Activated naive CD8-positive, alpha-beta T cell treated with anti-CD3 and anti-CD28 coated beads, Interleukin-2, amount 10 ng/mL, durations not matched to agents 7 days and 5 days (primary cell): Measurements from ENCODE around the gene PPARG. TPM values are rescaled to one million over a fixed set of nuclear protein-coding genes. Genes with fewer than 3 reads are reported as not detected.
"Not testable (repeated sequence)": the region's sequence is repeated elsewhere in the genome, so short reads cannot be mapped to it uniquely, and the experiment has no call there.

Experiments
- ATAC-seq: fragments of 150-1000 bp; cut with Tn5 transposase; one replicate; pipeline ENCODE4 v1.10.0; 2021; ENCODE audit warnings: low read depth, moderate library complexity
- POLR2A ChIA-PET: fragments of 350-600 bp; sonication (Branson Sonifier 250); formaldehyde crosslinking; loops from one replicate; lab custom pipeline; 2021; ENCODE audit warnings: antibody characterized with exemption; lab: Charles Lee
- DNase-seq: peaks from one replicate; pipeline ENCODE4 v3.0.0; 2021
- H3K27ac Mint-ChIP-seq: one replicate; pipeline ENCODE4 v1.8.0; 2022; ENCODE audit warnings: mild to moderate bottlenecking, mixed read lengths
- H3K27me3 Mint-ChIP-seq: one replicate; pipeline ENCODE4 v1.8.0; 2022; ENCODE audit warnings: mild to moderate bottlenecking, moderate library complexity, mixed read lengths
- H3K36me3 Mint-ChIP-seq: one replicate; pipeline ENCODE4 v1.8.0; 2021; ENCODE audit warnings: mild to moderate bottlenecking, mixed read lengths
- H3K4me1 Mint-ChIP-seq: one replicate; pipeline ENCODE4 v1.8.0; 2021; ENCODE audit warnings: mixed read lengths
- H3K4me3 Mint-ChIP-seq: one replicate; pipeline ENCODE4 v1.8.0; 2022; ENCODE audit warnings: mild to moderate bottlenecking, moderate library complexity, mixed read lengths
- H3K9me3 Mint-ChIP-seq: one replicate; pipeline ENCODE4 v1.8.0; 2021; ENCODE audit warnings: mixed read lengths
- total RNA-seq, 2 experiments: library from RNA; stranded (reverse); gene quantifications; one replicate each; pipeline ENCODE4 v1.2.3, GENCODE V29; 2021

The PPARG gene
- total RNA-seq, 2 experiments from 2014 or later, result 0.68 to 1.0 TPM

DNA sequence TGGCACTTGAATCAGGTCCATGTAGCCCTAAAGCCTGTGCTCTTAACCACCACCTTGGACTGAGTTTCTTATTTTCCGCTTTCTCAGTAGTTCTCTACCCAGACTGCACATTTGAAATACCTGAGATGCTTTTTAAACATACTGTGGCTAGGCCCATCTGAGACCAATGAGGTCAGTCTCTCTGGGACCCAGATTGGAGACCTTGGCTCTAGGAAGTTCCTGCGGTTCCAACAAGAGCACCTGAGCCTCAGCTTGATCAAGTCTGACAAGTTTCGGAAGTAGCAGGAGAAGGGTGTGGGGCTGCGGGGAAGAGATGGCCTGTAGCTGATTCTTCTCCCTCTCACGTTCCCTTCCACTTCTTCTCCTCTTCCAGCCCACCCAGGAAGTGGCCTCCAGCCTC lies 183.9 kb downstream of the PPARG start:
- H3K27ac Mint-ChIP-seq, result no peak overlapping the region
- POLR2A ChIA-PET, result no interaction called here
- H3K9me3 Mint-ChIP-seq, result no peaks in the 10 kb centered on the region
- ATAC-seq (no peak), DNase-seq (no peak)
- H3K36me3 Mint-ChIP-seq, result no peaks in the 10 kb centered on the region
- peaks cover 1% of the 10 kb centered on the region for H3K4me1 Mint-ChIP-seq
- no peaks in the 10 kb centered on the region for H3K27me3 Mint-ChIP-seq
- no peak overlapping the region for H3K4me3 Mint-ChIP-seq

DNA sequence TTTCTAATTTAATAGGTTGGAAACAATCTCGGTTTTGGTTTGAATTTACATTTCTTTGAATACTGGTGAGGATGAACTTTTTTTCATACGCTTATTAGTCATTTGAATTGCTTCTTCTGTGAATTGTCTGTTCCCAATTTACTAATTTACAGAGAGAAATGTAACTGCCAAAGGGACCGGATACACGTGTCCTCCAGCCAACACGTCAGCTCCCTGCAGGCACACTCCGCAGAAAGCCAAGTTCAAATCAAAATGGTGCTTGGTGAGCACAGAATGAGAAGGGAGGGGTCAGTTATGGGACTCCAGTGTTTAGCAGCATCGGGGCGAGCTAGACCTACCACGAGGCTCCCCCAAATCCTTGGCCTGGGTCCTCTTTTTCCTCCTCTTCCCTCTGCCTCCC lies 184.6 kb downstream of the PPARG start:
- DNase-seq (no peak), ATAC-seq (no peak)
- H3K36me3 Mint-ChIP-seq, result no peaks in the 10 kb centered on the region
- POLR2A ChIA-PET, result no interaction called here
- no peak overlapping the region for H3K27ac Mint-ChIP-seq
- H3K4me3 Mint-ChIP-seq, result no peak overlapping the region
- no peaks in the 10 kb centered on the region for H3K9me3 Mint-ChIP-seq
- peaks cover 1% of the 10 kb centered on the region for H3K4me1 Mint-ChIP-seq
- H3K27me3 Mint-ChIP-seq, result no peaks in the 10 kb centered on the region

DNA sequence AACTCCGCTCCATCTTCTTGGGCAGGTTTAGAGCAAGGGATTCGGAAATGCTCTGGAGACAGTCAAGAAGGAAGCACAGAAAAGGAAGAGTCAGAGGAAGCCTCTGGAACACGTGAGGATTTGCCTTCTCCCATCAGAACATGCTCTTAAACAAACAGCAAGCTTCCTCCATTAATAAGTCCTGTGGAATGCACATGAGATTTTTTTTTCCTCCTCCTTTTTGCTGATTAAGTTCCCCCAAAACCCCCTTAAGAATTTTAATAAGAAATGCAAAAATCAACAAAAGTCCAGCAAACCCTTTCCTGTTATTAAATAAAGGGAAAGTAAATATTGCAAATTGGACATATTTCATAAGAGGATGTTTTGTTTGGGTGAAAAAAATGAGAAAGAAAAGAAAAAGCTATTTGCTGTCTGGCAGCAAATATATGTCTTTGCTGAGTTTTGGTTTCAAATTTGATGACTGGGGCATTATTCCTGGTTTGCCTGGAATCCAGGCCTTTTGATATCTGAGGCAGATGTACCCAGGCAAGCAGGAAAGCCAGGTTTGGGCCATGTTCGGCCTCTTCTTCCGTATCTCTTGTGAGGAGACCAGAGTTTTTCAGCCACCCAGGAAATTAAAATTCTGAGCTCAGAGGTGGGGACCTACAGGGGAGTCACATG lies 187.5 kb downstream of the PPARG start:
- Mint-ChIP-seq H3K36me3 (no peaks in the 10 kb centered on the region), H3K27me3 (no peaks in the 10 kb centered on the region), H3K4me1 (peaks cover under 1% of the 10 kb centered on the region), H3K4me3 (no peak overlapping the region), H3K9me3 (no peaks in the 10 kb centered on the region), H3K27ac (no peak overlapping the region)
- POLR2A ChIA-PET, result no interaction called here
- ATAC-seq (no peak), DNase-seq (no peak)

DNA sequence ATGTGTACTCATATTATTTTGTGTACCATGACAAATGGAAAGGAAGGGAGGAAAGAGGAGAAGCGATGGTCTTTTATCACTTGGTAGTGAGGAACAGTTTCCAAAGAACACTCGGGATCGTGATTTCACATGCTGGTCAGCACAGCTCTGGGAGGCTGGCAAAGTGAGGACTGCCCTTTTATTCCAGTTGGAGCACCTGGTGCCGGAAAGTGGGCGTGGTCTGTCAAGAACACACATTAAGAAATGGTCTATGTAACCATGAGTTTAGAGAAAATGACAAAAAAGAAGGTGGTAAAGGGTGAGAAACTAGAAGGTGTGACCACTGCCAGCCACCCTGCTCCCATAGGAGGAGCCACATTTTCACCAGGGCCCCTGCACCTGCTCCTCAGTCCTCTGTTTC lies 188.4 kb downstream of the PPARG start:
- no peak for DNase-seq
- ATAC-seq, result no peak
- no peaks in the 10 kb centered on the region for H3K9me3 Mint-ChIP-seq
- H3K27me3 Mint-ChIP-seq, result no peaks in the 10 kb centered on the region
- no peak overlapping the region for H3K4me3 Mint-ChIP-seq
- POLR2A ChIA-PET, result no interaction called here
- H3K27ac Mint-ChIP-seq, result no peak overlapping the region
- no peaks in the 10 kb centered on the region for H3K4me1 Mint-ChIP-seq
- H3K36me3 Mint-ChIP-seq, result no peaks in the 10 kb centered on the region

DNA sequence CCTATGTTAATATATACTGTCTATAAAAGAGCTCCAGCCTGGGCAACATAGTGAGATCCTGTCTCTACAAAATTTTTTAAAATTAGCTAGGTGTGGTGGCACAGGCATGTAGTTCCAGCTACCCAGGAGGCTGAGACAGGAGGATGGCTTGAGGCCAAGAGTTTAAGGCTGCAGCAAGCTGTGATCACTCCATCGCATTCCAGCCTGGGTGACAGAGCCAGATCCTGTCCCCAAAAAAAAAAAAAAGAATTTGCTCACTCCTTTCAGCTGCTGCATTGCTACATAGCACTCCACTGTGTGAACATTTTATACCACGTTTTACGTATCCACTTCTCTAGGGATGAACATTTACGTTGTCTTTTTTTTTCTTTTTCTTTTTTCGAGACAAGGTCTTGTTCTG lies 189.5 kb downstream of the PPARG start:
- DNase-seq (no peak), ATAC-seq (no peak)
- H3K9me3 Mint-ChIP-seq, result no peaks in the 10 kb centered on the region
- no peak overlapping the region for H3K27ac Mint-ChIP-seq
- H3K27me3 Mint-ChIP-seq, result no peaks in the 10 kb centered on the region
- H3K4me1 Mint-ChIP-seq, result peaks cover 6% of the 10 kb centered on the region
- no peak overlapping the region for H3K4me3 Mint-ChIP-seq
- POLR2A ChIA-PET, result no interaction called here
- H3K36me3 Mint-ChIP-seq, result no peaks in the 10 kb centered on the region

DNA sequence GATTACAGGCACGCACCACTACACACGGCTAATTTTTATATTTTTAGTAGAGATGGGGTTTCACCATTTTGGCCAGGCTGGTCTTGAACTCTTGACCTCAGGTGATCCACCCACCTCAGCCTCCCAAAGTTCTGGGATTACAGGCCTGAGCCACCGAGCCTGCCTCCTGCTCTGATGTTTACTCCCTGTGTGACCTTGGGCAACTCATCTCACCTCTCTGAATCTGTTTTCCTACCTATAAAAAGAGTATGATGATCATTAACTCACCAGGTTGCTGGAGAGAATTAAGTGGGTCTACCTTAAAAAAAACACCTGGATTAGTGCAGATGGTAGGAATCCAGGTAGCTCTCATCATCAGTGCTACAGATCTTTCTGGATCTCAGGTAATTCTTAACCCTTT lies 190.3 kb downstream of the PPARG start:
- H3K4me3 Mint-ChIP-seq, H3K27ac Mint-ChIP-seq, POLR2A ChIA-PET, DNase-seq, H3K27me3 Mint-ChIP-seq, H3K36me3 Mint-ChIP-seq, H3K9me3 Mint-ChIP-seq, ATAC-seq: not testable (repeated sequence)
- H3K4me1 Mint-ChIP-seq, result peaks cover 14% of the 10 kb centered on the region

DNA sequence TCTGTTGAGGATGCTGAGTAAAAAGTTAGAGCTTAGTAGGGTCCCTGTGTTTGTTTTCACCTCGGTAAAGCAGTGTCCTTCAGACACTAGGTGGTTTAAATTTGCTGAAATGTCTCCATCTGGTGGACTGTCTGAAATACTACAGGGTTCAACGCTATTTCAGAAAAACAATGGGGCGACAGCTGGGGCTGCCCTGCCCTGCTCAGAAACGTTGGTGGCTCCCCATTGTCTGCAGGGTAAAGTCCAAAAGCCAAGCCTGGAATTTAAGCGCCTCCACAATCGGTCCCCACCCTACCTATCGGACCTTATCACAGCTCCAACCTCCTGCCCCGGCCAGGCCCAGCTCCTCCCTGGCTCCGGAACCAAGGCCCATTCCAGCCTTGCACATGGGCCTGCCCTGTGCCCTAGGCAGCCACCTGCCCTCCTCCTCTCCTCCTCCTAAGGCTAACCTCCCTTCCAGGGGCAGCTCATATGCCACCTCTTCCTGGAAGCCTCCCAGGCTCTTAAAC lies 191.1 kb downstream of the PPARG start:
- ATAC-seq, result no peak
- POLR2A ChIA-PET, result no interaction called here

DNA sequence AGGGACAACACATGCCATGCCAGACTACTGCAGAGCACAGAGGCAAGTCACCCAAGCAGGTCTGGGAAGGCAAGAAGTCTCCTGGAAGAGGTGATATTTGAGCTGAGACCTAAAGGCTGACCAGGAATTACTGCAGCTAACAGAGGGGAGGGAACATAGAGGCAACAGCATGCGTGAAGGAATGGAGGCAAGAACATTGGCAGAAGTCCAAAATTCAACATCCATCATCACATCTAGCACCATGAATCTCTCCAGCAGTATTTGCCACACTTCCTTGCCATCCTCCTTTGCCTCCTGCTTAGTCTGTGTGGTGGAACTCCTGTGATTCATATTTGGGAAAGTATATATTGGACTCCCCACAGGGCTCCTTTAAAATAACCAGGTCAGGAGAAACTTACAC lies 194.5 kb downstream of the PPARG start:
- H3K36me3 Mint-ChIP-seq, result no peaks in the 10 kb centered on the region
- POLR2A ChIA-PET, result interaction anchor here (1.3 to 1.8 kb wide), 5 partner anchors 12 to 348 kb away, joined by 4 to 9 read pairs (median 4); partner anchors contain the start of genes MKRN2 and RAF1
- ATAC-seq, result no peak
- no peaks in the 10 kb centered on the region for H3K9me3 Mint-ChIP-seq
- H3K27ac Mint-ChIP-seq, result peak overlapping the region; percentile 95
- no peaks in the 10 kb centered on the region for H3K27me3 Mint-ChIP-seq
- H3K4me3 Mint-ChIP-seq, result peak overlapping the region; percentile 95
- DNase-seq, result no peak
- peaks cover 27% of the 10 kb centered on the region for H3K4me1 Mint-ChIP-seq

More for the DNA sequence above, 191.1 kb downstream of the PPARG start:
- Mint-ChIP-seq H3K4me1 (peaks cover 15% of the 10 kb centered on the region), H3K27ac (no peak overlapping the region), H3K36me3 (no peaks in the 10 kb centered on the region), H3K27me3 (no peaks in the 10 kb centered on the region), H3K4me3 (no peak overlapping the region), H3K9me3 (no peaks in the 10 kb centered on the region)
- DNase-seq, result peak; percentile 36

DNA sequence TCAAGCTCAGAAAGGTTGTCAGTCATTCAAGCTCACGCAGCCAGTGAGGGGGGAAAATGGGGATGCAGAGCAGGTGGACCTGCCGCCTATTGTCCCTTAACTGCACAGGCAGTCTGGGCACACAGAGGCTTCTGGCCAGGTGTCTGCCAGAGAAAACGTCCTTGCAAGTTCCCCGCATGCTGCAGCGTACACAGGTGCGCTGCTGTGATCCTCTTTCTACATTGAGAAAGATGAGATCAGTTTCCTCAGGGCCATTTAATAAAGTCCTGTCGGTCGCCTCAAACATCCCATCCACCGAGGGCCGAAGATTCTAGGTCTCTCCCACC lies 195.0 kb downstream of the PPARG start:
- Mint-ChIP-seq H3K4me1 (peaks cover 27% of the 10 kb centered on the region), H3K36me3 (no peaks in the 10 kb centered on the region), H3K4me3 (peak overlapping the region; percentile 95), H3K27ac (peak overlapping the region; percentile 95), H3K27me3 (no peaks in the 10 kb centered on the region), H3K9me3 (no peaks in the 10 kb centered on the region)
- POLR2A ChIA-PET, result interaction anchor here (0.9 to 1.8 kb wide), 8 partner anchors 12 to 637 kb away, joined by 3 to 9 read pairs (median 4); partner anchors contain the start of genes MKRN2, RAF1 and TAMM41
- no peak for DNase-seq
- ATAC-seq, result no peak

Other genes with a start within 250 kb of the PPARG start
- not detected for gene TIMP4, start 130.2 kb upstream of the PPARG start, total RNA-seq
- gene TSEN2, start 195.4 kb downstream of the PPARG start, total RNA-seq, result 10 to 100 TPM; 10.9 to 11.1 TPM